SJSA1 (cell line): ENCODE data around the gene FAM32A. TPM values are rescaled to one million over a fixed set of nuclear protein-coding genes. Genes with fewer than 3 reads are reported as not detected.

Source experiments
- DNase-seq, 2 experiments: peaks; one replicate each; pipeline ENCODE4 v3.0.0-alpha.2; 2015 to 2020; ENCODE audit warnings: low spot score in 2 of 2, low read depth in 1 of 2
- H3K27ac ChIP-seq: fragments of 250-450 bp; sonication (Bioruptor Pico); 2 replicates; pipeline ENCODE4 v1.5.1; 2020; ENCODE audit warnings: mild to moderate bottlenecking, moderate library complexity
- H3K27me3 ChIP-seq: fragments of 250-450 bp; sonication (Bioruptor Pico); replicated peaks from 2 replicates; pipeline ENCODE4 v1.5.1; 2020; ENCODE audit warnings: mild to moderate bottlenecking, moderate library complexity
- H3K36me3 ChIP-seq: fragments of 250-450 bp; sonication (Bioruptor Pico); 2 replicates; pipeline ENCODE4 v1.5.1; 2020; ENCODE audit warnings: mild to moderate bottlenecking
- H3K4me1 ChIP-seq: fragments of 250-450 bp; sonication (Bioruptor Pico); replicated peaks from 2 replicates; pipeline ENCODE4 v1.6.1; 2021; ENCODE audit warnings: mild to moderate bottlenecking
- H3K4me3 ChIP-seq: fragments of 250-450 bp; sonication (Bioruptor Pico); 2 replicates; pipeline ENCODE4 v1.5.1; 2020; ENCODE audit warnings: mild to moderate bottlenecking
- H3K9me3 ChIP-seq: fragments of 250-450 bp; sonication (Bioruptor Pico); replicated peaks from 2 replicates; pipeline ENCODE4 v1.5.1; 2020; ENCODE audit warnings: mild to moderate bottlenecking
- total RNA-seq: library from RNA; depleted of rRNA; stranded (reverse); fragments of >200 nt; shearing (Covaris generic); gene quantifications from 2 replicates; pipeline ENCODE4 v1.2.3, GENCODE V29; 2014; rRNA removed

The FAM32A gene
- total RNA-seq: 133 and 162 TPM in 2 replicates

- peak; percentile 96 to 100 for DNase-seq
- Histone ChIP-seq H3K36me3 (peaks cover 33% of the 10 kb centered on the region), H3K27me3 (no peaks in the 10 kb centered on the region), H3K4me3 (peak within 1 kb of the TSS; percentile 59), H3K27ac (peak within 1 kb of the TSS; percentile 59), H3K9me3 (no peaks in the 10 kb centered on the region), H3K4me1 (peaks cover 20% of the 10 kb centered on the region)
Measured at GRCh38 chr19:16185123-16185767, at the start of gene FAM32A. TSS of gene FAM32A (plus strand) at chr19:16185410. CDS start at chr19:16185443, 33 bp downstream.

GRCh38 chr19:16135430-16136127 lies 49.6 kb upstream of the FAM32A start:
- no peak overlapping the region for H3K27ac ChIP-seq
- H3K9me3 ChIP-seq: no peaks in the 10 kb centered on the region
- H3K36me3 ChIP-seq: peaks cover 39% of the 10 kb centered on the region
- no peak for DNase-seq
- no peaks in the 10 kb centered on the region for H3K4me1 ChIP-seq
- no peaks in the 10 kb centered on the region for H3K27me3 ChIP-seq
- no peak overlapping the region for H3K4me3 ChIP-seq

- Histone ChIP-seq H3K27ac (no peak overlapping the region), H3K4me1 (no peaks in the 10 kb centered on the region), H3K36me3 (peaks cover 31% of the 10 kb centered on the region), H3K4me3 (no peak overlapping the region), H3K27me3 (no peaks in the 10 kb centered on the region), H3K9me3 (no peaks in the 10 kb centered on the region)
- no peak for DNase-seq
Measured at GRCh38 chr19:16136185-16136999, 48.8 kb upstream of the FAM32A start.

GRCh38 chr19:16139752-16140151 lies 45.5 kb upstream of the FAM32A start:
- H3K4me3 ChIP-seq: no peak overlapping the region
- no peaks in the 10 kb centered on the region for H3K27me3 ChIP-seq
- H3K36me3 ChIP-seq: no peaks in the 10 kb centered on the region
- no peaks in the 10 kb centered on the region for H3K4me1 ChIP-seq
- no peak overlapping the region for H3K27ac ChIP-seq
- DNase-seq: no peak
- H3K9me3 ChIP-seq: no peaks in the 10 kb centered on the region

GRCh38 chr19:16141043-16141442 lies 44.2 kb upstream of the FAM32A start:
- no peak for DNase-seq
- Histone ChIP-seq H3K27me3 (no peaks in the 10 kb centered on the region), H3K4me1 (no peaks in the 10 kb centered on the region), H3K27ac (no peak overlapping the region), H3K36me3 (no peaks in the 10 kb centered on the region), H3K4me3 (no peak overlapping the region), H3K9me3 (no peaks in the 10 kb centered on the region)

GRCh38 chr19:16142032-16142580 lies 43.1 kb upstream of the FAM32A start:
- no peak for DNase-seq
- Histone ChIP-seq H3K9me3 (no peaks in the 10 kb centered on the region), H3K4me1 (no peaks in the 10 kb centered on the region), H3K4me3 (no peak overlapping the region), H3K27me3 (no peaks in the 10 kb centered on the region), H3K27ac (no peak overlapping the region), H3K36me3 (no peaks in the 10 kb centered on the region)

GRCh38 chr19:16143399-16144215 lies 41.6 kb upstream of the FAM32A start, which contains the start of gene HSH2D:
TSS of gene HSH2D (plus strand) at chr19:16143685. CDS start at chr19:16148751, 5,066 bp downstream.
- no peak within 1 kb of the TSS for H3K27ac ChIP-seq
- no peaks in the 10 kb centered on the region for H3K9me3 ChIP-seq
- no peaks in the 10 kb centered on the region for H3K27me3 ChIP-seq
- DNase-seq: no peak
- H3K4me1 ChIP-seq: no peaks in the 10 kb centered on the region
- H3K36me3 ChIP-seq: no peaks in the 10 kb centered on the region
- H3K4me3 ChIP-seq: no peak within 1 kb of the TSS

- H3K36me3 ChIP-seq: no peaks in the 10 kb centered on the region
- no peaks in the 10 kb centered on the region for H3K4me1 ChIP-seq
- no peak for DNase-seq
- H3K4me3 ChIP-seq: no peak overlapping the region
- no peak overlapping the region for H3K27ac ChIP-seq
- no peaks in the 10 kb centered on the region for H3K9me3 ChIP-seq
- H3K27me3 ChIP-seq: no peaks in the 10 kb centered on the region
Measured at GRCh38 chr19:16144216-16144581, 41.0 kb upstream of the FAM32A start.

- H3K36me3 ChIP-seq: no peaks in the 10 kb centered on the region
- no peak for DNase-seq
- no peaks in the 10 kb centered on the region for H3K4me1 ChIP-seq
- H3K27ac ChIP-seq: no peak overlapping the region
- no peaks in the 10 kb centered on the region for H3K9me3 ChIP-seq
- H3K27me3 ChIP-seq: no peaks in the 10 kb centered on the region
- H3K4me3 ChIP-seq: no peak overlapping the region
Measured at GRCh38 chr19:16146112-16146511, 39.1 kb upstream of the FAM32A start.

- Histone ChIP-seq H3K4me3 (no peak overlapping the region), H3K9me3 (no peaks in the 10 kb centered on the region), H3K36me3 (no peaks in the 10 kb centered on the region), H3K4me1 (no peaks in the 10 kb centered on the region), H3K27me3 (no peaks in the 10 kb centered on the region), H3K27ac (no peak overlapping the region)
- no peak for DNase-seq
Measured at GRCh38 chr19:16148443-16149229, 36.6 kb upstream of the FAM32A start.

- no peaks in the 10 kb centered on the region for H3K36me3 ChIP-seq
- peak in 1 of 2 experiments; percentile 12 for DNase-seq
- H3K27me3 ChIP-seq: no peaks in the 10 kb centered on the region
- no peaks in the 10 kb centered on the region for H3K4me1 ChIP-seq
- H3K4me3 ChIP-seq: no peak overlapping the region
- H3K9me3 ChIP-seq: no peaks in the 10 kb centered on the region
- H3K27ac ChIP-seq: no peak overlapping the region
Measured at GRCh38 chr19:16153582-16154336, 31.5 kb upstream of the FAM32A start.

- H3K27ac ChIP-seq: no peak overlapping the region
- H3K9me3 ChIP-seq: no peaks in the 10 kb centered on the region
- H3K4me1 ChIP-seq: no peaks in the 10 kb centered on the region
Measured at GRCh38 chr19:16154557-16154956, 30.7 kb upstream of the FAM32A start.

More at GRCh38 chr19:16154557-16154956, 30.7 kb upstream of the FAM32A start:
- Histone ChIP-seq H3K36me3 (no peaks in the 10 kb centered on the region), H3K27me3 (no peaks in the 10 kb centered on the region), H3K4me3 (no peak overlapping the region)
- DNase-seq: no peak
